HepG2 (cell line): Measurements from ENCODE around the gene ENPP7. TPM values are rescaled to one million over a fixed set of nuclear protein-coding genes. Genes with fewer than 3 reads are reported as not detected.

Experiments used
- DBP ChIP-seq: sonication (generic); formaldehyde crosslinking; IDR thresholded peaks from 2 replicates; pipeline ENCODE4 v1.4.0; 2020; ENCODE audit warnings: missing genetic modification reagents; ENCODE audit errors: not compliant biosample characterization
- MLLT10 ChIP-seq: sonication (generic); formaldehyde crosslinking; IDR thresholded peaks from 2 replicates; pipeline ENCODE4 v1.4.0; 2020; ENCODE audit warnings: missing genetic modification reagents
- POGK ChIP-seq: sonication (generic); formaldehyde crosslinking; conservative IDR thresholded peaks from 2 replicates; pipeline ENCODE4 v1.8.0; 2022; ENCODE audit warnings: mild to moderate bottlenecking, moderate library complexity, missing genetic modification reagents
- SOX13 ChIP-seq, 3 experiments: fragments of 450-650 bp in 1 of 3; sonication (generic) in 1 of 3; formaldehyde crosslinking in 1 of 3; IDR thresholded peaks in 2 of 3; conservative IDR thresholded peaks in 1 of 3; 2 replicates each; pipeline versions ENCODE4 v1.5.0 to v1.6.1; 2016 to 2020; ENCODE audit warnings: antibody characterized with exemption in 1 of 3, mild to moderate bottlenecking in 1 of 3, missing compliant biosample characterization in 1 of 3, missing genetic modification reagents in 1 of 3, moderate library complexity in 1 of 3
- ZMAT3 ChIP-seq: sonication (generic); formaldehyde crosslinking; conservative IDR thresholded peaks from 2 replicates; pipeline ENCODE4 v1.7.0; 2021; ENCODE audit warnings: missing genetic modification reagents
- ZNF296 ChIP-seq: sonication (generic); formaldehyde crosslinking; conservative IDR thresholded peaks from 2 replicates; pipeline ENCODE4 v1.5.0; 2020; ENCODE audit warnings: mild to moderate bottlenecking, missing genetic modification reagents
- polyA plus RNA-seq, 8 experiments: library from polyadenylated mRNA; depleted of rRNA in 3 of 8; stranded (reverse) in 7 of 8; unstranded in 1 of 8; fragments of >200 nt; fragmentation: Illumina TruSeq in 4 of 8; extraction: Trizol in 4 of 8; gene quantifications; 2 replicates each; pipeline versions ENCODE4 v1.2.1 to v1.2.3, GENCODE V29; 2011 to 2016; ENCODE audit warnings: low read depth in 4 of 8, missing spikeins in 1 of 8, mixed read lengths in 1 of 8; ENCODE audit not compliant: insufficient read depth in 1 of 8
- total RNA-seq, 5 experiments: library from RNA; depleted of rRNA; stranded (reverse); fragments of >200 nt; fragmentation: Illumina TruSeq; extraction: Trizol; gene quantifications; 2 replicates each; pipeline ENCODE4 v1.2.3, GENCODE V29; 2016; ENCODE audit warnings: low read depth in 1 of 5
- TF ChIP-seq, protein P1 (sequence below): sonication (generic); formaldehyde crosslinking; IDR thresholded peaks from 2 replicates; pipeline ENCODE4 v1.5.1; 2020; ENCODE audit warnings: missing genetic modification reagents, mild to moderate bottlenecking, borderline replicate concordance
- TF ChIP-seq, protein P2 (sequence below): sonication (generic); formaldehyde crosslinking; IDR thresholded peaks from 2 replicates; pipeline ENCODE4 v1.4.0; 2020; ENCODE audit warnings: mild to moderate bottlenecking, missing genetic modification reagents
- TF ChIP-seq, protein P3 (sequence below): sonication (generic); formaldehyde crosslinking; conservative IDR thresholded peaks from 2 replicates; pipeline ENCODE4 v1.4.0; 2020; ENCODE audit warnings: missing genetic modification reagents

ENPP7 gene
- total and polyA plus RNA-seq, 2 of the 13 experiments (the other 11 are each of a cell fraction or from before 2014, with no cell fraction given) = 1.1 to 2.2 TPM

DNA sequence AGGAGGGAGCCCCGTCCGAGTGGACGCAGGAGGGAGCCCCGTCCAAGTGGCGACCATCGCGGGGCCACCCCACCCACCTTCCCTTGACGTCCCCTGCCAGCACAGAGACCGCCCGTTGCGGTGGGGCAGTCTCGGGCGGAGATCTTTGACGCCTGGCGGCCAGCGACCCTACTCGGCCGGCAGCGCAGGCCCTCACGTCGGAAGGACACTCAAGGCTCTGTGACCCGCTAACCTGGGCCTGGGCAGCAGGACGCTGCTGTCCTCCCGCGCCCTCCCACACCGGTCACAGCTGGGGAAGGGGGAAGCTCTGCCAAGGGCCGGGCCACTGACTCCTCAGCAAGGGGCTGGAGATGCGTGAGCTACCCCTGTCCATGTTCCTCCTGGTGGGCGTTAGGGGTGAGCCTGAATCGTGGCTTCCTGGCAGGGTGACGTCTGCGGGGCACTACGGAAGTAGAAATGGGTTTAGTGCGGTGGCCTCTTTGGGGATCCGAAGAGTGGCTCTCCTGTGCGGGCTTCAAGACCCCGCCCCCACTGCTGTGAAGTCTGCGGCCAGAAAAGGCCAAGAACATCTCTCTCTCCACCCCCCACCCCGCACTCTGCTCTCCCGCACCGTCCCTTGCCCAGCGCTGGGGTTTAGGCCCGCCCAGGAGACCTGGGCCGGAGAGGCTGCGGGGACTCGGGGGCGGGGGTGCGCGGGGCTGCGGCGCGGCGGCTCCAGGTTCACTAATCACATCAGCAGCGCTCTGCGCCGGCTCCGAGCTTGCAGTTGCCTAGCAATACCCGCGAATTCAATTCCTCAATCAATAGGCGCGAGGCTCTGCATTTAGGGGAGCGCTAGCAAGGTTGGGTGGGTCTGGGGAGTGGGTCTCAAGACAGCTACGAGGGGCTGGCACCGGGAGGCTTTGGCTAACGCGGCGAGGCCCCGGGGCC is 60.3 kb downstream of the ENPP7 start (continued):
- TF ChIP-seq, protein P1, sequence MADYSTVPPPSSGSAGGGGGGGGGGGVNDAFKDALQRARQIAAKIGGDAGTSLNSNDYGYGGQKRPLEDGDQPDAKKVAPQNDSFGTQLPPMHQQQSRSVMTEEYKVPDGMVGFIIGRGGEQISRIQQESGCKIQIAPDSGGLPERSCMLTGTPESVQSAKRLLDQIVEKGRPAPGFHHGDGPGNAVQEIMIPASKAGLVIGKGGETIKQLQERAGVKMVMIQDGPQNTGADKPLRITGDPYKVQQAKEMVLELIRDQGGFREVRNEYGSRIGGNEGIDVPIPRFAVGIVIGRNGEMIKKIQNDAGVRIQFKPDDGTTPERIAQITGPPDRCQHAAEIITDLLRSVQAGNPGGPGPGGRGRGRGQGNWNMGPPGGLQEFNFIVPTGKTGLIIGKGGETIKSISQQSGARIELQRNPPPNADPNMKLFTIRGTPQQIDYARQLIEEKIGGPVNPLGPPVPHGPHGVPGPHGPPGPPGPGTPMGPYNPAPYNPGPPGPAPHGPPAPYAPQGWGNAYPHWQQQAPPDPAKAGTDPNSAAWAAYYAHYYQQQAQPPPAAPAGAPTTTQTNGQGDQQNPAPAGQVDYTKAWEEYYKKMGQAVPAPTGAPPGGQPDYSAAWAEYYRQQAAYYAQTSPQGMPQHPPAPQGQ (CRISPR knock-in tag) = peak; percentile 54; the same call in 1 of the 2 replicates
- TF ChIP-seq ZMAT3 (CRISPR knock-in tag) = no peak
- TF ChIP-seq DBP = no peak
- TF ChIP-seq SOX13 (IDR thresholded peaks at IDR 0.05) = no peak
- TF ChIP-seq SOX13 (CRISPR knock-in tag; conservative IDR thresholded peaks at IDR 0.05 in 1 of 2, IDR thresholded peaks at IDR 0.05 in 1 of 2) = no peak
- TF ChIP-seq, protein P2, sequence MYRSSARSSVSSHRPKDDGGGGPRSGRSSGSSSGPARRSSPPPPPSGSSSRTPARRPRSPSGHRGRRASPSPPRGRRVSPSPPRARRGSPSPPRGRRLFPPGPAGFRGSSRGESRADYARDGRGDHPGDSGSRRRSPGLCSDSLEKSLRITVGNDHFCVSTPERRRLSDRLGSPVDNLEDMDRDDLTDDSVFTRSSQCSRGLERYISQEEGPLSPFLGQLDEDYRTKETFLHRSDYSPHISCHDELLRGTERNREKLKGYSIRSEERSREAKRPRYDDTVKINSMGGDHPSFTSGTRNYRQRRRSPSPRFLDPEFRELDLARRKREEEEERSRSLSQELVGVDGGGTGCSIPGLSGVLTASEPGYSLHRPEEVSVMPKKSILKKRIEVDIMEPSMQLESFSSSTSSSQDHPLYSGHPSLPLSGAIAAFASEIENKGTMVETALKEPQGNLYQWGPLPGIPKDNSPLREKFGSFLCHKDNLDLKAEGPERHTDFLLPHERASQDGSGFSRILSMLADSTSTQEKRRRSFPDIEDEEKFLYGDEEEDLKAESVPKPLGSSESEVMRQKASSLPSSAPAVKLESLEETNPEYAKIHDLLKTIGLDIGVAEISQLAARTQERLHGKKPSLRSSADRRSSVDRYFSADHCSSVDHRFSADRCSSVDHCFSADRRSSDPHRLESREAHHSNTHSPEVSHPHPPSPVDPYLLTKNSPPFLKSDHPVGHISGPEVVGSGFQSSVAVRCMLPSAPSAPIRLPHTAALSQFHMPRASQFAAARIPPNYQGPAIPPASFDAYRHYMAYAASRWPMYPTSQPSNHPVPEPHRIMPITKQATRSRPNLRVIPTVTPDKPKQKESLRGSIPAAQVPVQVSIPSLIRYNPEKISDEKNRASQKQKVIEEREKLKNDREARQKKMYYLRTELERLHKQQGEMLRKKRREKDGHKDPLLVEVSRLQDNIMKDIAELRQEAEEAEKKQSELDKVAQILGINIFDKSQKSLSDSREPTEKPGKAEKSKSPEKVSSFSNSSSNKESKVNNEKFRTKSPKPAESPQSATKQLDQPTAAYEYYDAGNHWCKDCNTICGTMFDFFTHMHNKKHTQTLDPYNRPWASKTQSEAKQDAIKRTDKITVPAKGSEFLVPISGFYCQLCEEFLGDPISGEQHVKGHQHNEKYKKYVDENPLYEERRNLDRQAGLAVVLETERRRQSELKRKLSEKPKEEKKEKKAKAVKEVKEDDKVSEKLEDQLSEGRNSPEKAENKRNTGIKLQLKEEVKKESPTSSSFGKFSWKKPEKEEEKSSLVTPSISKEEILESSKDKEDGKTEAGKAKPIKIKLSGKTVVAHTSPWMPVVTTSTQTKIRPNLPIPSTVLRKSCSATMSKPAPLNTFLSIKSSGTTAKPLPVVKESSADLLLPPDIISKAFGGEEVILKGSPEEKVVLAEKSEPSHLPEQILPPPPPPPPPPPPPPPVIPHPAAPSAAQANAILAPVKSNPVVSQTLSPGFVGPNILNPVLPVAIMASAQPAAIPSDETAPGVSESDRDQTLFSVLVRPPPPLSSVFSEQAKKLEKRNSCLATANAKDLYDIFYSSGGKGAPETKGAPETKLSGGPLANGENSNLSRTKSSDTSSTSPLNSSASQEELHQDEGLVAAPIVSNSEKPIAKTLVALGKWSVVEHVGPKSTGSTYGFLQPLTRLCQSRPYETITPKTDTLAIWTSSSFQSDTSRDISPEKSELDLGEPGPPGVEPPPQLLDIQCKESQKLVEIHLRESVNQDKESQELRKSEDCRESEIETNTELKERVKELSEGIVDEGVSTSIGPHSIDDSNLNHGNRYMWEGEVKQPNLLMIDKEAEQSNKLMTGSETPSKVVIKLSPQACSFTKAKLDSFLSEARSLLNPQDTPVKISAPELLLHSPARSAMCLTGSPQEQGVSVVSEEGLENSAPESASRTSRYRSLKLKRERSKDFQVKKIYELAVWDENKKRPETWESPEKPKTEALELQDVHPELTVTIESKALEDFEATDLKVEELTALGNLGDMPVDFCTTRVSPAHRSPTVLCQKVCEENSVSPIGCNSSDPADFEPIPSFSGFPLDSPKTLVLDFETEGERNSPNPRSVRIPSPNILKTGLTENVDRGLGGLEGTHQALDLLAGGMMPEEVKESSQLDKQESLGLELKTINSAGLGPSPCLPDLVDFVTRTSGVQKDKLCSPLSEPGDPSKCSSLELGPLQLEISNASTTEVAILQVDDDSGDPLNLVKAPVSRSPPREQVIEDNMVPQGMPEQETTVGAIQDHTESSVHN (CRISPR knock-in tag) = no peak
- TF ChIP-seq, protein P3, sequence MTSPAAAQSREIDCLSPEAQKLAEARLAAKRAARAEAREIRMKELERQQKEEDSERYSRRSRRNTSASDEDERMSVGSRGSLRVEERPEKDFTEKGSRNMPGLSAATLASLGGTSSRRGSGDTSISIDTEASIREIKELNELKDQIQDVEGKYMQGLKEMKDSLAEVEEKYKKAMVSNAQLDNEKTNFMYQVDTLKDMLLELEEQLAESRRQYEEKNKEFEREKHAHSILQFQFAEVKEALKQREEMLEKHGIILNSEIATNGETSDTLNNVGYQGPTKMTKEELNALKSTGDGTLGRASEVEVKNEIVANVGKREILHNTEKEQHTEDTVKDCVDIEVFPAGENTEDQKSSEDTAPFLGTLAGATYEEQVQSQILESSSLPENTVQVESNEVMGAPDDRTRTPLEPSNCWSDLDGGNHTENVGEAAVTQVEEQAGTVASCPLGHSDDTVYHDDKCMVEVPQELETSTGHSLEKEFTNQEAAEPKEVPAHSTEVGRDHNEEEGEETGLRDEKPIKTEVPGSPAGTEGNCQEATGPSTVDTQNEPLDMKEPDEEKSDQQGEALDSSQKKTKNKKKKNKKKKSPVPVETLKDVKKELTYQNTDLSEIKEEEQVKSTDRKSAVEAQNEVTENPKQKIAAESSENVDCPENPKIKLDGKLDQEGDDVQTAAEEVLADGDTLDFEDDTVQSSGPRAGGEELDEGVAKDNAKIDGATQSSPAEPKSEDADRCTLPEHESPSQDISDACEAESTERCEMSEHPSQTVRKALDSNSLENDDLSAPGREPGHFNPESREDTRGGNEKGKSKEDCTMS (CRISPR knock-in tag) = no peak
- TF ChIP-seq POGK (CRISPR knock-in tag) = 0 out of 2 replicates have a peak, but pooled peaks have one; percentile 30
- TF ChIP-seq ZNF296 (CRISPR knock-in tag) = no peak
- TF ChIP-seq MLLT10 (CRISPR knock-in tag) = no peak
